Panc1 (cell line): ENCODE results near the gene LEKR1. TPM values are rescaled to one million over a fixed set of nuclear protein-coding genes. Genes with fewer than 3 reads are reported as not detected.

Experiments
- ATAC-seq: fragments of 200-7000 bp; cut with Tn5 transposase; 2 replicates; pipeline ENCODE4 v1.9.1; 2020; ENCODE audit warnings: mild to moderate bottlenecking, moderate library complexity
- BruUV-seq: library from RNA; stranded (reverse); fragments of 400-500 nt; replicated peaks from 2 replicates; lab custom pipeline; 2021; lab: Mats Ljungman, UMichigan
- CTCF ChIA-PET: fragments of 300-600 bp; sonication (Branson Sonifier 250); formaldehyde crosslinking; loops from one replicate; lab custom pipeline; 2022; ENCODE audit warnings: antibody characterized with exemption; lab: Charles Lee
- POLR2A ChIA-PET: fragments of 300-600 bp; sonication (Branson Sonifier 250); formaldehyde crosslinking; loops from one replicate; lab custom pipeline; 2022; ENCODE audit warnings: antibody characterized with exemption; lab: Charles Lee
- DNase-seq: peaks from one replicate; pipeline ENCODE4 v3.0.0-alpha.2; 2010; ENCODE audit warnings: low read depth, low spot score
- H3K27ac ChIP-seq: 2 replicates; pipeline ENCODE4 v1.5.1; 2011; ENCODE audit warnings: mild to moderate bottlenecking, low read length, inconsistent platforms
- H3K27me3 ChIP-seq: fragments of 200-500 bp; sonication (Bioruptor generic); 2 replicates; pipeline ENCODE4 v1.6.0; 2014; ENCODE audit warnings: low read length, inconsistent platforms; ENCODE audit not compliant: control insufficient read depth, insufficient read depth
- H3K36me3 ChIP-seq: fragments of 200-500 bp; sonication (Bioruptor generic); 2 replicates; pipeline ENCODE4 v1.5.1; 2014; ENCODE audit warnings: inconsistent platforms, mild to moderate bottlenecking, low read length, moderate library complexity; ENCODE audit not compliant: control insufficient read depth, insufficient read depth
- H3K4me1 ChIP-seq: 2 replicates; pipeline ENCODE4 v1.5.1; 2011; ENCODE audit warnings: inconsistent platforms, mild to moderate bottlenecking, low read length, moderate library complexity; ENCODE audit not compliant: control insufficient read depth, insufficient read depth
- H3K4me3 ChIP-seq, 2 experiments: 2 replicates each; pipeline ENCODE4 v1.5.1; 2011 to 2012; ENCODE audit warnings: low read depth in 2 of 2, low read length in 2 of 2, mild to moderate bottlenecking in 2 of 2, inconsistent platforms in 1 of 2, moderate library complexity in 1 of 2
- H3K9me3 ChIP-seq: fragments of 200-500 bp; sonication (Bioruptor generic); 2 replicates; pipeline ENCODE4 v1.5.1; 2014; ENCODE audit warnings: low read depth, mild to moderate bottlenecking, inconsistent platforms, low read length, moderate library complexity; ENCODE audit not compliant: control insufficient read depth, insufficient read depth
- POLR2AphosphoS5 ChIP-seq: IDR thresholded peaks from 2 replicates; pipeline ENCODE4 v1.6.1; 2012; ENCODE audit warnings: mild to moderate bottlenecking, low read depth, low read length, moderate library complexity
- REST ChIP-seq, 2 experiments: IDR thresholded peaks; 2 replicates each; pipeline ENCODE4 v1.6.1; 2011 to 2012; ENCODE audit warnings: low read depth in 2 of 2, control low read depth in 1 of 2, low read length in 1 of 2, mild to moderate bottlenecking in 1 of 2, moderate library complexity in 1 of 2; ENCODE audit not compliant: insufficient read depth in 1 of 2
- SIN3A ChIP-seq: IDR thresholded peaks from 2 replicates; pipeline ENCODE4 v1.6.1; 2012; ENCODE audit warnings: low read depth, mild to moderate bottlenecking, low read length, moderate library complexity, borderline replicate concordance; ENCODE audit not compliant: insufficient read depth
- TCF7L2 ChIP-seq: IDR thresholded peaks from 2 replicates; pipeline ENCODE4 v1.6.1; 2011; ENCODE audit warnings: mild to moderate bottlenecking, low read depth, low read length, inconsistent platforms
- in situ Hi-C: cut with HindIII; loops from 2 replicates; pipeline ENCODE4 v1.10.0; 2016; ENCODE audit warnings: low sequenced_read_pairs, low pct_unique_long_range_greater_than_20kb
- intact Hi-C: fragments of 100-400 bp; cut with micrococcal nuclease; formaldehyde crosslinking; loops from one replicate; pipeline ENCODE4 v1.10.0; 2022; ENCODE audit not compliant: unreplicated experiment
- total RNA-seq: library from RNA; stranded (reverse); gene quantifications from one replicate; pipeline ENCODE4 v1.2.1, GENCODE V29; 2021; ENCODE audit not compliant: unreplicated experiment
- TF ChIP-seq, protein P1 (sequence below): fragments of 450-650 bp; IDR thresholded peaks from 2 replicates; pipeline ENCODE4 v1.5.1; 2017; ENCODE audit warnings: mild to moderate bottlenecking

Gene LEKR1
- total RNA-seq, 1 experiment from 2014 or later = not detected

- ChIA-PET POLR2A (no interaction called here), CTCF (no interaction called here)
- ATAC-seq = no peak
- BruUV-seq = no TSS peak
- intact Hi-C loops = no loop called here
- H3K27me3 ChIP-seq = no peaks in the 10 kb centered on the region
- in situ Hi-C loops = no loop called here
- H3K27ac ChIP-seq = no peak overlapping the region
- no peaks in the 10 kb centered on the region for H3K9me3 ChIP-seq
- H3K36me3 ChIP-seq = no peaks in the 10 kb centered on the region
- TF ChIP-seq POLR2AphosphoS5 = no peak
- TF ChIP-seq, protein P1, sequence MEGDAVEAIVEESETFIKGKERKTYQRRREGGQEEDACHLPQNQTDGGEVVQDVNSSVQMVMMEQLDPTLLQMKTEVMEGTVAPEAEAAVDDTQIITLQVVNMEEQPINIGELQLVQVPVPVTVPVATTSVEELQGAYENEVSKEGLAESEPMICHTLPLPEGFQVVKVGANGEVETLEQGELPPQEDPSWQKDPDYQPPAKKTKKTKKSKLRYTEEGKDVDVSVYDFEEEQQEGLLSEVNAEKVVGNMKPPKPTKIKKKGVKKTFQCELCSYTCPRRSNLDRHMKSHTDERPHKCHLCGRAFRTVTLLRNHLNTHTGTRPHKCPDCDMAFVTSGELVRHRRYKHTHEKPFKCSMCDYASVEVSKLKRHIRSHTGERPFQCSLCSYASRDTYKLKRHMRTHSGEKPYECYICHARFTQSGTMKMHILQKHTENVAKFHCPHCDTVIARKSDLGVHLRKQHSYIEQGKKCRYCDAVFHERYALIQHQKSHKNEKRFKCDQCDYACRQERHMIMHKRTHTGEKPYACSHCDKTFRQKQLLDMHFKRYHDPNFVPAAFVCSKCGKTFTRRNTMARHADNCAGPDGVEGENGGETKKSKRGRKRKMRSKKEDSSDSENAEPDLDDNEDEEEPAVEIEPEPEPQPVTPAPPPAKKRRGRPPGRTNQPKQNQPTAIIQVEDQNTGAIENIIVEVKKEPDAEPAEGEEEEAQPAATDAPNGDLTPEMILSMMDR = no peak
- no peak for TF ChIP-seq SIN3A
- no peak for TF ChIP-seq REST (IDR thresholded peaks at IDR 0.05; ENCODE audit: insufficient read depth in 1 of 2, low read depth in 2 of 2, low read length in 1 of 2)
- TF ChIP-seq TCF7L2 = no peak
- DNase-seq = no peak
- no peak overlapping the region for H3K4me3 ChIP-seq
- H3K4me1 ChIP-seq = no peaks in the 10 kb centered on the region
Measured at GRCh38 chr3:156976933-156977332, 150.8 kb downstream of the LEKR1 start.

GRCh38 chr3:156978481-156978961, 152.4 kb downstream of the LEKR1 start:
- ChIA-PET POLR2A (no interaction called here), CTCF (no interaction called here)
- Histone ChIP-seq H3K4me1 (no peaks in the 10 kb centered on the region), H3K27ac (no peak overlapping the region), H3K4me3 (no peak overlapping the region), H3K36me3 (no peaks in the 10 kb centered on the region), H3K27me3 (no peaks in the 10 kb centered on the region), H3K9me3 (no peaks in the 10 kb centered on the region)
- no TSS peak for BruUV-seq
- DNase-seq = no peak
- TF ChIP-seq SIN3A (no peak), REST (IDR thresholded peaks at IDR 0.05; ENCODE audit: insufficient read depth in 1 of 2, low read depth in 2 of 2, low read length in 1 of 2) (no peak), POLR2AphosphoS5 (no peak), TCF7L2 (no peak)
- TF ChIP-seq, protein P1 = no peak
- in situ Hi-C loops = no loop called here
- intact Hi-C loops = no loop called here
- no peak for ATAC-seq
